ENCODE measurements around the gene LLCFC1.

The LLCFC1 gene

DNA sequence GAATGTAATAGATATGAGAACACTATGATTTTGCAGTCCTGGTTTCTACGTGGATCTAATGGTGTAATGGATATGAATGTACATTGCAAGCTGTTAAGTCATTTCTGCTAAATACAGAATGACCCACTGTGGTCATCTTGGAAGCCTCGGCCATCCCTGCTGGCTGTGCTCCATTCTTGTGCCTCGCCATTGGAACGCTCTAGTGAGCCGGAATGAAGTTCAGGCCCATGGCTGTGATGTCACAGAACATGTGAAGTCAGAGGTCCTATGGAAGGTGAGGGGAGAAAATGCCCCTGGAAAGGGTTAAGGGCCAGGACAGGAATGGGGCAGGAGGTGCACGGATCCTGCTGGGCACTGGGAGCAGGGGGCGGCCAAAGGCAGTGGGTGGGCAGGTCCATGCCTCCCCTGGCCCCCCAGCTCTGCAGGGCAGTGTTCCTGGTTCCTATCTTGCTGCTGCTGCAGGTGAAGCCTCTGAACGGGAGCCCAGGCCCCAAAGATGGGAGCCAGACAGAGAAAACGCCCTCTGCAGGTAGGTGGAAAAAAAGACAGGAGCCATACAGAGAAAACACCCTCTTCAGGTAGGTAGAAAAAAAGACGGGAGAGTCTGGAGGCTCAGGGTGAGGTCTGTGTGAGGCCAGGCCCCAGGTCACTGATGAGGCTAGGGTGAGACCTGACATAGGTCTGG is at the start of gene LLCFC1:
TSS of gene LLCFC1 (plus strand) at position 259 of the 685 bp plus-strand sequence. CDS start at position 397, 138 bp downstream.
- no peak within 1 kb of the TSS for H3K27ac Mint-ChIP-seq
- H3K4me1 Mint-ChIP-seq (ENCODE audit: low read depth) = no peaks in the 10 kb centered on the region
- H3K36me3 Mint-ChIP-seq (ENCODE audit: low read depth) = no peaks in the 10 kb centered on the region
- H3K4me3 Mint-ChIP-seq = no peak within 1 kb of the TSS
- H3K9me3 Mint-ChIP-seq = no peaks in the 10 kb centered on the region
- peaks cover 11% of the 10 kb centered on the region for H3K27me3 Mint-ChIP-seq
- intact Hi-C loops (cut with micrococcal nuclease) = no loop called here

DNA sequence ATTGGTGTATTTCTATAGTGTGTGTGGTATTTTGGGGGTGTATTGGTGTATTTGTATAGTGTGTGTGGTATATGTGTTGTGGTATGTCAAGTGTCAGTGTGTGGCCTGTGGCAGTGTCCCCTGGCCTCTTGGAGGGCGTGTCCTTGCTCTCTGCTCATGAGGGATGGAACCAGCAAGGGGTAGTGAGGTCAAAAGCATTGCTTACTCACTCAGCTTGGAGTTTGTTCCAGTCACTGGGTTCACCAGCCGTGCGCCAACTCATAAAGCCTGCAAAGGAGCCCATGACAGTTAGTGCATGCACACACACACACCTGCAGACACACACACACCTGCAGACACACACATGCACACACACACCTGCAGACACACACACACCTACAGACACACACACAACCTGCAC is 49.5 kb upstream of the LLCFC1 start:
- Mint-ChIP-seq H3K9me3 (no peaks in the 10 kb centered on the region), H3K27ac (no peak overlapping the region), H3K27me3 (peaks cover 2% of the 10 kb centered on the region), H3K4me3 (no peak overlapping the region), H3K4me1 (ENCODE audit: low read depth) (peaks cover 6% of the 10 kb centered on the region), H3K36me3 (ENCODE audit: low read depth) (no peaks in the 10 kb centered on the region)
- intact Hi-C loops (cut with micrococcal nuclease) = loop anchor here (10.0 kb wide), 1 partner anchor 325 kb away; no protein-coding TSS in a partner anchor

DNA sequence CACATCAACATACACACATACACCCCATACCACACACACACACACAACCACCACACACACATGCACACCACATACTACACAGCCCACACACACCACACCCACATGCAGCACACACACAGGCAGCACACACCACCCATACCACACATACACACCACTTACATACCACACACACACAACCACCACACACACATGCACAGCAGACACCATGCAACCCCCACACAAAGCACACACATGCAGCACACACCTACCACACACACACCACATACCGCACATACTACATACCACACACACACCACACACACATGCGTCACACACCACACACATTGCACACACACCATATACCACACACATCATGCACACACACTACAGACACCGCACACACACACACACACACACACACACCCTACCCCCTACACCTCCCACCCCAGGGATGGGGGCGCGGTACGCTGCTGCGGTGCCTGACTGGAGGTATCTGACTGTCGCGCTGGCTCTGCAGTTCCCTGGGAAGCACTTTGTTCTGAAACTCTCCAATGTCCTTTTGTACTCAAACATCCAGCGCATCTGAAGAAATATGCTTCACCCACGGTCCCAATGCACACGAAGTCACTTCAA is 48.3 kb upstream of the LLCFC1 start:
- intact Hi-C loops (cut with micrococcal nuclease) = no loop called here
- H3K27me3 Mint-ChIP-seq = peaks cover 2% of the 10 kb centered on the region
- H3K4me3 Mint-ChIP-seq = no peak overlapping the region
- H3K9me3 Mint-ChIP-seq = no peaks in the 10 kb centered on the region
- H3K27ac Mint-ChIP-seq = no peak overlapping the region
- peaks cover 6% of the 10 kb centered on the region for H3K4me1 Mint-ChIP-seq (ENCODE audit: low read depth)
- H3K36me3 Mint-ChIP-seq (ENCODE audit: low read depth) = no peaks in the 10 kb centered on the region

DNA sequence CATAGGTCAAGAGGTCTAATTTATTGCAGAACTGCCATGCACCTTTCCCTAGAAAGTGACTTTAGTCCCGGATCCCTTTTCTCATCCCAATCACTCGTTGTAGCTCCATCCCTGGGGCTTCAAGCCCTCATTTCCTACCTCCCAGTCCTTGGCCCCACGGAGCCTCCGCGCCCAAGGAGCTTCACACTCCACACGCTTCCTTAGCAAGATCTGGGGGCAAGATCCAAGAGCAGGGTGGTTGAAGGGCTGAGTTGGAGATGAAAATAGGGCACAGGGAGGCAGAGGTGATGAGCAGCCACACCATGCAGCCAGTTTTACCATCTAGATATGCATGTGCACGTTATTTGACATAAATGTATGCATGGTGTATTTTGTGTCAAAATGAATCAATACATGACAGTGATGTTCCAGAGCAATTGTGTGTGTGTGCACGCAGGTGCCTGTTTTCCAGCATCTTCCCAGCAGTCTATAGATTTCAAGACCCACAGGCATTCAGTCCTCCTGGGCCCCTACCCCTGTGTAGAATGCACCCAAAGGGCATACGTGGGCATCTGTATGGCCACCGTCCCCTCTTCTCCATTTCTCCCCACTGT is 47.7 kb upstream of the LLCFC1 start:
- Mint-ChIP-seq H3K27ac (no peak overlapping the region), H3K4me1 (ENCODE audit: low read depth) (peaks cover 6% of the 10 kb centered on the region), H3K9me3 (no peaks in the 10 kb centered on the region), H3K36me3 (ENCODE audit: low read depth) (no peaks in the 10 kb centered on the region), H3K27me3 (peaks cover 2% of the 10 kb centered on the region), H3K4me3 (no peak overlapping the region)
- intact Hi-C loops (cut with micrococcal nuclease) = no loop called here

DNA sequence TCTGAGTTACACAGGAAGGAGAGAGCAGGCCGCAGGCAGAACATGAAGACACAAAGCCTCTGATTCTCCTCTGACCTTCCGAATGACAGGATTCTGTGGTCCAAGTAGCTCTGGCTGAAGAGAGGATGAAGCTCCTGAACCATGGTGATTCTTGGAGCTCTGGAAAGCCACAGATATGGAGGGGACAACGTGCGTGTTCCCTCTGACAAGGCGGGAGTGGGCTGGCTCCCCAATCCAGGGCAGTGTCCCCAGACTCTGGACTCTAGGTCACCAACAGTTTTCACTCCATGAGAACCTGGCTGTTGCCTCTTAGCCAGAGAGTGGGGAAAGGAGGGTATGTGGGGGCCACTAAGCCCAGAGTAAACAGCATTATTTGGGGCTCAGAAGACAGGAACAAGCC is 46.3 kb upstream of the LLCFC1 start:
- H3K36me3 Mint-ChIP-seq (ENCODE audit: low read depth) = no peaks in the 10 kb centered on the region
- intact Hi-C loops (cut with micrococcal nuclease) = no loop called here
- H3K4me1 Mint-ChIP-seq (ENCODE audit: low read depth) = peaks cover 6% of the 10 kb centered on the region
- no peak overlapping the region for H3K4me3 Mint-ChIP-seq
- no peak overlapping the region for H3K27ac Mint-ChIP-seq
- peaks cover 7% of the 10 kb centered on the region for H3K27me3 Mint-ChIP-seq
- H3K9me3 Mint-ChIP-seq = no peaks in the 10 kb centered on the region

DNA sequence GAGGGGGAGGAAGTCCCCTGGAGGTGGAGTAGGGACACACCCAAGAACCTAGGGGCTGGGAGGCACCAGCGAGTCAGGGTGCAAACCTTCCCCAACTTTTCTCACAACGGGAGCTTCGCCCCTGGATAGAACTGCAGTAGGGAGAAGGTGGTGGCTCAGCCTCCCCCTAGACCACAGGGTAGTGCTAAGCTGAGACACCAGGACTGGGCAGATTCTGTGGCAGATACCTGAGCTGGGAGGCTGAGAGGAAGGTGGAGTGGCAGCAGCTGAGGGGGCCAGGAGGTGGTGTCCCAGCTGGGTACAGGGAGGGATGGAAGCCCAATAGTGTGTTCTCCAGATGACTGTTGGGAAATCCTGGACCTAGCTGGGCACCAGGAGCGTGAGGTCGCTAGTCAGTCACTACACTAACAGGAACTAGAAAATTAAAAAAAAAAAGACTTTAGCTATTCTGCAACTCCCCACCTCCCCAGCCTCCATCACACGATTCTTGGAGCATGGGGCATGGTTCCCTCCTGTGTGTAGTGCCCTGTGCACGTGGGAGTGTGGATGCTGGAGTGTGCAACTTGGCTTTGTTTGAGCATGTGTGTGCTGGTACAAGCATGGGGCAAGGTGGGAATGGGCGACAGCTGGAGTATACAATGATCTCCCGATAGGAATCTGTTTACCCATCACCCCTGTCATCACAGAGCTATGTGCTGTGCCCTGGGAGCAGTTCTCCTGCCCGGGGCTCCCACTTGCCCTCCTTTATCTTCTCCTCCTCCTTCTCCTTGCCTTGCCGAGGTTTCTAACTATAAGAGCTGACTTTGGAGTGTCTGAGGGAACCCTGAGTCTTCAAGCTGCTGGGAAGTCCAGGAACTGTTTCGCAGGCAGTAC is 44.9 kb upstream of the LLCFC1 start:
- peaks cover 6% of the 10 kb centered on the region for H3K4me1 Mint-ChIP-seq (ENCODE audit: low read depth)
- no peaks in the 10 kb centered on the region for H3K9me3 Mint-ChIP-seq
- H3K27me3 Mint-ChIP-seq = peaks cover 8% of the 10 kb centered on the region
- intact Hi-C loops (cut with micrococcal nuclease) = no loop called here
- H3K36me3 Mint-ChIP-seq (ENCODE audit: low read depth) = no peaks in the 10 kb centered on the region
- no peak overlapping the region for H3K27ac Mint-ChIP-seq
- no peak overlapping the region for H3K4me3 Mint-ChIP-seq

DNA sequence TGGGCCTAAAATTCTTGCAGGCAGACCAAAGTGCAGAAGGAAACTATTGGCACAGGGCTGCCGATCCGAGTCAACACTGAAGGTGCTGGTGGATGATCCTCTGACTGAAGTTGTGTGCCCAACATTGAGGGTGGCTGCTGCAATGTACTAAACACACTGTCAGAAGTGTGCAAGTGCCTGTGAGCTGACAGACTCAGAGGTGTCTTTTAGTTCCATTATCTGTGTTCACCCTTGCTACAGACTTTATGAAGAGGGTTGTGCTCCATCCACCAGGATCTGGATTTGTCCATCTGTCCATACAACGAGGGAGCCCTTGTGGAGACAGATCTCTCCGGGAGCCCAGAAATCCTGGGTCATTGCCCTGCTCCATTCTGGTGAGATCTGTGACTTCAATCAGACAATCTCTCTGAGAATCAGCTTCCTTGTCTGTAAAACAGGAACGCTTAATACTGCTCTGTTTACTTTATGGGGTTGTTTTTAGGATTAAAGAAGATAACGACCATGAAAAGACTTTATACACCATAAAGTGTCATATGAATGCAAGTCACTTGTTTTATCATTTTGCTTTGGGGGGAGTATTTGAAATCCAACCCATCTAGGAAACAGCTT is 44.2 kb upstream of the LLCFC1 start:
- H3K9me3 Mint-ChIP-seq = no peaks in the 10 kb centered on the region
- H3K36me3 Mint-ChIP-seq (ENCODE audit: low read depth) = no peaks in the 10 kb centered on the region
- H3K27ac Mint-ChIP-seq = no peak overlapping the region
- peaks cover 12% of the 10 kb centered on the region for H3K27me3 Mint-ChIP-seq
- intact Hi-C loops (cut with micrococcal nuclease) = no loop called here
- H3K4me1 Mint-ChIP-seq (ENCODE audit: low read depth) = peaks cover 6% of the 10 kb centered on the region
- no peak overlapping the region for H3K4me3 Mint-ChIP-seq

DNA sequence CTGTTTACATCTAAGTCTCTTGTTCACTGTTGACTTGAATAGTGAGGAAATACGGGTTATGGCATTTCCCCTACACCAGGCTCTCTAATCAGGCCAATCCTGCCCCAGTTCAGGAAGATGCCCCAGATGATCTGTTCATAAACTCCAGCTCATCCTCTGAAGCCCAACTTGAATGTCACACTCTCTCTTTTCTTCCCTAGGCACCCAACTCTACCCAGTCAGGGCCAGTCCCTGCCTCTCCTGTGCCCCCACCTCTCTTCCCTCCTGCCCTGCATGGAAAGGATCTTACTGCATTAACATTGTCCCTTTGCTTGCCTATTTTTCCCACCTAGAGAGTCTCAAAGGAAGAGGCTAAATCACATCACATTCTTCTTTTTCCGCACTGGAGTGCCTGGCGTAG is 43.1 kb upstream of the LLCFC1 start:
- intact Hi-C loops (cut with micrococcal nuclease) = no loop called here
- Mint-ChIP-seq H3K27me3 (peaks cover 13% of the 10 kb centered on the region), H3K36me3 (ENCODE audit: low read depth) (no peaks in the 10 kb centered on the region), H3K4me3 (no peak overlapping the region), H3K9me3 (no peaks in the 10 kb centered on the region), H3K27ac (no peak overlapping the region), H3K4me1 (ENCODE audit: low read depth) (peaks cover 6% of the 10 kb centered on the region)

DNA sequence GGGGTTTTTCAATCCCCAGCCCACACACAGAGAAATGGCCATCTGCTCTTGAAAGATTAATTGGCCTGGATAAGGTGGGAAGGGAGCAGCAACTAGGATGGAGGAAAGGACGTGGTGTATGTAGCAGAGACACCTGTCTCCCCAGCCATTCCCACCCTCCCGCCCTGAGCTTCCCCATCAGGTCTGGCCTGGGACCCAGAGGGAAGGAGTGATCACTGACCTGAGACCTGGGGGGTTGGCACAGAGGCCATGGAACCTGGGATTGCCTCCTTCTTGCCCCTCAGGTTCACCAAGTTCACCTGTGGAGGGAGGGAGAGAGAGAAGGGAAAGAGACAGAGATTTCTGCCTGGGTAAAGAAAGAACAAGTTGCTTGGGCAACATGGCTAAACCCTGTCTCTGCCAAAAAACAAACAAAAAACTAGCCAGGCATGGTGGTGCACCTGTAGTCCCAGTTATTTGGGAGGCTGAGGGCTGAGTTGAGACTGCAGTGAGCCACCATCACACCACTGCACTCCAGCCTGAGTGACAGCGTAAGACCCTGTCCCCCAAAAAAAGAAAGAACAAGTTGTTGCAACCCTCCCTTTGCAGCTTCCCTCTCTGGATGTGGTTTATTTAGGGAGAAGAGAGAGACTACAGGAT is 42.4 kb upstream of the LLCFC1 start:
- no peaks in the 10 kb centered on the region for H3K36me3 Mint-ChIP-seq (ENCODE audit: low read depth)
- no peak overlapping the region for H3K27ac Mint-ChIP-seq
- peaks cover 6% of the 10 kb centered on the region for H3K4me1 Mint-ChIP-seq (ENCODE audit: low read depth)
- intact Hi-C loops (cut with micrococcal nuclease) = no loop called here
- peaks cover 13% of the 10 kb centered on the region for H3K27me3 Mint-ChIP-seq
- no peak overlapping the region for H3K4me3 Mint-ChIP-seq
- no peaks in the 10 kb centered on the region for H3K9me3 Mint-ChIP-seq

DNA sequence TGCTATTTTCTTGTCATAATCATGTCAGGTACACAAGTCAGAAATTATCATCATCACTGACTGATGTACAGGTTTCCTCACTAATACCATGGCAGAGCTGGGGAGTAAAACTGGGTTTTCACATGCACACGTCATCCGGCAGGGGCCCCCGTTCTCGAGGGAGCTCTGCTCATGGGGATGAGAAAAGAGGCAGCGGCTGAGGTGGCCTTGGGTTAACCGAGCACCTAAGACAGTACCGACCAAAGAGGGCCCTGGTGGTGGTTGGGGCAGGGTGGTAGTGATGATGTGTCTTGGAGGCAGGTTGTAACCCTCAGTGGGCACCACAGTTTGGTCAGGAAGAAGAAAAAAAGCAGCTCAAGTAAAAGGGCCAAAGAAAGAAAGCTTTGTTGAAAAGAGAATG is 41.6 kb upstream of the LLCFC1 start:
- intact Hi-C loops (cut with micrococcal nuclease) = no loop called here
- Mint-ChIP-seq H3K36me3 (ENCODE audit: low read depth) (no peaks in the 10 kb centered on the region), H3K4me1 (ENCODE audit: low read depth) (peaks cover 6% of the 10 kb centered on the region), H3K9me3 (no peaks in the 10 kb centered on the region), H3K4me3 (no peak overlapping the region), H3K27ac (no peak overlapping the region), H3K27me3 (peaks cover 13% of the 10 kb centered on the region)

DNA sequence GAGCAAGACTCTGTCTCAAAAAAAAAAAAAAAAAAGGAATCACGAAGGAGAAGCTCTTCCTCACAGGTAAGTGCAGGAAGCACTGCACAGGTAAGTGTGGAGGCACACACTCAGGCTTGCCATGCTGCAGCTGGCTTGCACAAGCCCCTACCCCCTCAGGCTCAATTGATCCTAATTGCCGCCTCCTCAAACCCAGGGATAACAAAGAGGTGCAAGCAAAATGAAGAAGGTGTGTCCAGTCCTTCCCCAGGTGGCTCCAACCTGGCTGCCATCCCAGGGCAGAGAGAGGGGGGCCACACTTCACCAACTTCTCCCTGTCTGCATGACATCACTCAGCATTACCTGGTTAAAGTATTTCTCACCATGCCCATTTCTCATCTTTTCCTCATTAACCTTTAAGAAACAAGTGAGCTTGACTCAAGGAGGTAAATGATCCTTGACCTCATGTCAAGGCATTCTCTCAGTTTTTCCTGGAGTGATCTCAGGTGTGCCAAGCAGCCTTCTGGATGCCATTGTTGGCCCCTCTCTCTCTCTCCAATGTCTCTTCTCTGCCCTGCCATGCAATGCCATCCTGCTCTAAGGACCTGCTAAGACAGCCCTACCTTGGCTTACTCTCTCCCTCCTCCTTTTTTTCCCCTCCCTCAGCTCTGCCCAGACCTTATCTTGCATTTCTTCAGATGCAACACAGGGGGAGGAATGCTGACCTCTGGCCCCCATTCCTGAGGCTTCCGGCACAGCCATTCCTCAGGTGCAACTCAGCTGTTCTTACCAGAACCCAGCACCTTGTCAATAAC is 40.7 kb upstream of the LLCFC1 start:
- Mint-ChIP-seq H3K4me3 (no peak overlapping the region), H3K27me3 (peaks cover 13% of the 10 kb centered on the region), H3K36me3 (ENCODE audit: low read depth) (no peaks in the 10 kb centered on the region), H3K27ac (no peak overlapping the region), H3K4me1 (ENCODE audit: low read depth) (peaks cover 6% of the 10 kb centered on the region), H3K9me3 (no peaks in the 10 kb centered on the region)
- intact Hi-C loops (cut with micrococcal nuclease) = no loop called here

DNA sequence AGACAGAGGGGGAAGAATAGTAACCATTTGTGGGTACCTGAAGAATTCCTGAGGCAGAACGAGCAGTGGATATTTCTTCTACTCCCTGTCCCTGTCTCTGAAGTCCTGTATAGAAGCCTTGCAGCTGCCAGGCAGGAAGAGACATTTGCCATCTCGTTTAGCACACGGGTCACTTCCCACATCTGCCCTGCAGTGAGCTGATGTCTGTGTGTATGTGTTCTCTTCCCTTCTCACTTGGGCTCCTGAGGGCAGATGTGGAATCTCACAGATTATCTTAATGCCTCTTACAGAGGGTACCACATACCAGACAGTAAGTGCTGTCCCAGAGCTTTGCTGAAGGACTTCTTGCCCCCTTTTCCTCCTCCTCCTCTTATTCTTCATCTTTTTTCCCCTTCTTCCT is 39.6 kb upstream of the LLCFC1 start:
- H3K27me3 Mint-ChIP-seq = peaks cover 10% of the 10 kb centered on the region
- no peak overlapping the region for H3K4me3 Mint-ChIP-seq

More for the DNA sequence above, 39.6 kb upstream of the LLCFC1 start:
- H3K27ac Mint-ChIP-seq = no peak overlapping the region
- no peaks in the 10 kb centered on the region for H3K9me3 Mint-ChIP-seq
- intact Hi-C loops (cut with micrococcal nuclease) = no loop called here
- no peaks in the 10 kb centered on the region for H3K36me3 Mint-ChIP-seq (ENCODE audit: low read depth)
- H3K4me1 Mint-ChIP-seq (ENCODE audit: low read depth) = no peaks in the 10 kb centered on the region

Measured in dendritic cell treated with granulocyte-macrophage colony-stimulating factor and Interleukin-4, amounts not matched to agents 40 ng/mL and 50 ng/mL, for 4 days (primary cell).